Epithelial cell of proximal tubule (primary cell): Measurements from ENCODE around the gene BTBD9. TPM values are rescaled to one million over a fixed set of nuclear protein-coding genes. Genes with fewer than 3 reads are reported as not detected.

Experiments
- DNase-seq: peaks from one replicate; pipeline ENCODE4 v3.0.0-alpha.2; 2011; ENCODE audit warnings: low read depth
- H3K4me3 ChIP-seq: 2 replicates; pipeline ENCODE4 v1.5.1; 2011; ENCODE audit warnings: low read depth, mild to moderate bottlenecking, low read length
- total RNA-seq: library from RNA; depleted of rRNA; stranded (reverse); fragments of >200 nt; gene quantifications from 2 replicates; pipeline ENCODE4 v1.2.3, GENCODE V29; 2015
- TF ChIP-seq, protein P1 (sequence below): conservative IDR thresholded peaks from 2 replicates; pipeline ENCODE4 v1.5.1; 2012; ENCODE audit warnings: low read depth, mild to moderate bottlenecking, low read length

The BTBD9 gene
- total RNA-seq, 1 donor from 2014 or later: 2.9 TPM

- DNase-seq: no peak
- TF ChIP-seq, protein P1, sequence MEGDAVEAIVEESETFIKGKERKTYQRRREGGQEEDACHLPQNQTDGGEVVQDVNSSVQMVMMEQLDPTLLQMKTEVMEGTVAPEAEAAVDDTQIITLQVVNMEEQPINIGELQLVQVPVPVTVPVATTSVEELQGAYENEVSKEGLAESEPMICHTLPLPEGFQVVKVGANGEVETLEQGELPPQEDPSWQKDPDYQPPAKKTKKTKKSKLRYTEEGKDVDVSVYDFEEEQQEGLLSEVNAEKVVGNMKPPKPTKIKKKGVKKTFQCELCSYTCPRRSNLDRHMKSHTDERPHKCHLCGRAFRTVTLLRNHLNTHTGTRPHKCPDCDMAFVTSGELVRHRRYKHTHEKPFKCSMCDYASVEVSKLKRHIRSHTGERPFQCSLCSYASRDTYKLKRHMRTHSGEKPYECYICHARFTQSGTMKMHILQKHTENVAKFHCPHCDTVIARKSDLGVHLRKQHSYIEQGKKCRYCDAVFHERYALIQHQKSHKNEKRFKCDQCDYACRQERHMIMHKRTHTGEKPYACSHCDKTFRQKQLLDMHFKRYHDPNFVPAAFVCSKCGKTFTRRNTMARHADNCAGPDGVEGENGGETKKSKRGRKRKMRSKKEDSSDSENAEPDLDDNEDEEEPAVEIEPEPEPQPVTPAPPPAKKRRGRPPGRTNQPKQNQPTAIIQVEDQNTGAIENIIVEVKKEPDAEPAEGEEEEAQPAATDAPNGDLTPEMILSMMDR: no peak
- no peak overlapping the region for H3K4me3 ChIP-seq
These were observed 39.7 kb downstream of the BTBD9 start for GRCh38 chr6:38599966-38600550.

- no peak for DNase-seq
- H3K4me3 ChIP-seq: no peak overlapping the region
- TF ChIP-seq, protein P1: no peak
These were observed 40.5 kb downstream of the BTBD9 start for GRCh38 chr6:38599261-38599660.

DNA sequence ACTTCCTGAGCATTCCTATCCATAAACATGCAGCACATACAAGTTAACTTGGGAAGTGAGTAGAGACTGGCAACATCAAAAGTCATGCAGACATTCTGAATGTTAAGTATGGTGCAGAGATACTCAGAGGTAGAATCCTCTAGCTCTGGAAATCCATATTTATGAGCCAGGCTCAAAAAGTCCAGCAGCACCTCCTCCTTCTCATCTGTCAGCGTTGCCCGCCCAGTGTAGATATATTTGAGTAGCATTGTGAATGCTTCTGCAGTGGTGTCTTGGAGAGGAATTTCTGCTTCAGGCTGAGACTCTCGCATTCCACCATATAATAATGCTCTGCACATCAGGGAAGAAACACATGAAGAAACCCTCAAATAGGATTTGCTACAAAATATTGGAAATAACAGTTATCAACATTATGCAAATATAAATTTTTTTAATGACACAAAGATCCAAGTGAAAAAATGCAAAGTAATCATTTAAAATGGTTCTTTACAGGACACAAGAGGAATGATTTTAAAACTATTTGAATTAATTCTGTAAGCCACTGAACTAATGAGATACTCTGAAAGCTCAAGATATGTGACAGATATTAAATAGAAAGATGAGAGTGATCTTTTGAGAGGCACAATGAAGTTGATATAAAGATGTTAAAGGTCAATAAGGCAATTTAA lies 45.6 kb downstream of the BTBD9 start:
- TF ChIP-seq, protein P1: no peak
- DNase-seq: no peak
- H3K4me3 ChIP-seq: no peak overlapping the region

DNA sequence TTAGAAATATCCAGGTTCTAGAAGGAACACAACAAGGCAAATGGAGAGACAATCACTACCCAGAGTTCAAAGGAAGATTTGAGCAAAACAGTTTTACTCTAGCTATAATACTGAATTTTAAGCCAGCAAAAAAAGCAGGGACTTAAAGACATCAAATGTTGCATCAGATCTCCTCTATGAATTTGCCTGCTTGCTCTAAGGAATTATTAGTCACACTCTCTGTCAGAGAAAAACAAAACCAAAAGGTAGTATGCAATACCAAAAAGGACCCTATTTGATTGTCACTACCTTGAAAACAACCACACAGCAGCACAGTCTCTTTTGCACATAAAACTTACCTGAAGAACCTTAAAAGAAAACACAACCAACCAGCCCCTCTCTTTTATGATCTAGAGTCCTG lies 46.3 kb downstream of the BTBD9 start:
- no peak for DNase-seq
- no peak overlapping the region for H3K4me3 ChIP-seq
- TF ChIP-seq, protein P1: no peak

DNA sequence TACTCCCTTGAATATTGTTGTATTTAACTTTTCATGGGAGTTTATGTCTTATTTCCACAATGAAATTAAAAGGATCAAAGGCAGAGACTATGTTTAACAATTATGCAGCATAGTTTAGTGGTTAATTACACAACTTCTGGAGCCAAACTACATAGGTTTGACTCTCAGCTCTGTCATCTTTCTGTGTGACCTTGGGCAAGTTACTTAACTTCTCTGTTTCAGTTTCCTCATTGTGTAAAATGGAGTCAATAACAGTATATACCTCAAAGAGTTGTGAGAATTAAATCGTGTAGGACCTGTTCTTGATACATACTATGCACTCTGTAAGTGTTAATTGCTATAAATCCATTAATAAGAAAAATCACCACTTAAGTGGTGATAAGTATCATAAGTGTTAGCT lies 48.3 kb downstream of the BTBD9 start:
- no peak overlapping the region for H3K4me3 ChIP-seq
- TF ChIP-seq, protein P1: no peak
- DNase-seq: no peak

GRCh38 chr6:38589367-38589720 lies 50.4 kb downstream of the BTBD9 start:
- no peak overlapping the region for H3K4me3 ChIP-seq
- TF ChIP-seq, protein P1: no peak
- DNase-seq: no peak

DNA sequence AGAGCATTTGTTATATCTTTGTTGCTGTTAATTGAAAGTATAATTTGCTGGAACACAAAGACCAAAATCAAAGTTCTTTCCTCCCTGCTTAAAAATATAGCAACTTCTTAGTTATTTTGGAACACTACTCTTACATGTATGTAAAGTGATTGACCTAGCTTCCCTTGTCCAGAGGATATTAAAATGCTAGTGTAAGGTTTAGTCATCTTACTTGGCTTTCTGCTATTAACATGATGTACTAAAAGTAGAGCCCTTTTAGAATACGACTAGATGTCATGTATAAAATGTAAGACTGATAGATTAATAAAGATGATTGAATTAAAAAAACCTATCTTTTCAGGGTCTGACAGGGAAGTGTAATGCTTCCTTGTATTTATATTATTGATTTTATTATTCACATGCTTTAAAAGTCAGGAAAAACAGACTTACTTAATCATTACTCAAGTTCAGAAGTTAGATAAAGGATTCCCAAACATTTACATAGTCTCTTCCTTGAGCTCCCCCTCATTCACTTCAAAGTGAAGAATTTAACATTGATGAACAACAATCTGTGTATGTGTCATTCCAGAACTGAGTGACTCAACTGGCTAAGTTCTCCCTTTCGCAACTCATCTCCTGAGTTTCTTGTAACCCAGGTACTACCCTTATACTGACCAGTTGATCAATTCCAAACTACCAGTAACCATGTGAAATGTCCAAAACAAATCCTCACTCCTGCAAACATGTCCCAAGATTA lies 50.9 kb downstream of the BTBD9 start:
- DNase-seq: peak; percentile 69
- no peak overlapping the region for H3K4me3 ChIP-seq
- TF ChIP-seq, protein P1: no peak
